Right cardiac atrium (tissue), 5 donors: ENCODE measurements around the gene SLC16A5. TPM values are rescaled to one million over a fixed set of nuclear protein-coding genes. Genes with fewer than 3 reads are reported as not detected.
A peak's percentile ranks its signal among the peaks of the same experiment; 100 is the strongest.
"Not testable (repeated sequence)": the region's sequence is repeated elsewhere in the genome, so short reads cannot be mapped to it uniquely, and the experiment has no call there.

Source experiments
- ATAC-seq, 2 donors: fragments of 200-7000 bp; cut with Tn5 transposase; one replicate each; pipeline versions ENCODE4 v1.8.0 to v1.9.1; 2020; ENCODE audit warnings: moderate library complexity in 2 of 2, mild to moderate bottlenecking in 1 of 2
- DNase-seq, 3 donors: peaks; one replicate each; pipeline ENCODE4 v3.0.0-alpha.2; 2020
- H3K27ac ChIP-seq: one replicate; pipeline ENCODE4 v1.5.1; 2013; ENCODE audit warnings: mild to moderate bottlenecking, low read length, control low read depth, moderate library complexity
- H3K27me3 ChIP-seq: one replicate; pipeline ENCODE4 v1.6.1; 2013; ENCODE audit not compliant: control insufficient read depth, insufficient read depth
- H3K4me1 ChIP-seq: one replicate; pipeline ENCODE4 v1.6.1; 2013; ENCODE audit warnings: low read length; ENCODE audit not compliant: control insufficient read depth, insufficient read depth
- H3K4me3 ChIP-seq: one replicate; pipeline ENCODE4 v1.5.1; 2013; ENCODE audit warnings: low read length, control low read depth
- H3K9me3 ChIP-seq: one replicate; pipeline ENCODE4 v1.6.1; 2013; ENCODE audit warnings: low read length; ENCODE audit not compliant: control insufficient read depth
- WGBS: extraction: QIAGEN DNeasy Blood & Tissue Kit; methylation state at CpG from one replicate; pipeline ENCODE4 v1.1.7; 2013; 5-methylcytosine and 5-hydroxymethylcytosine counted together
- intact Hi-C, 4 donors: fragments of 100-400 bp; cut with DNase I; formaldehyde crosslinking; loops; one replicate each; pipeline versions ENCODE4 v1.11.0 to v1.14.0; 2022 to 2023
- polyA plus RNA-seq: library from polyadenylated mRNA; stranded (reverse); fragments of 200-250 nt; gene quantifications from one replicate; pipeline ENCODE4 v1.2.3, GENCODE V29; 2013
- total RNA-seq, 4 donors: library from RNA; stranded (reverse); fragmentation: NEBNext Ultra II Directional; extraction: Animal tissue kit (Norgen Biotek cat#: 25700); gene quantifications; one replicate each; pipeline ENCODE4 v1.2.1, GENCODE V29; 2021
- donor health status: healthy with polysubstance abuse.
- donor health status: DM: no; HTN: yes; CAD: no.
- donor health status: DM: no; HTN: no; CAD: no.
- donor health status: DM: no; HTN: yes; CAD: no; lungs with severe emphysema.
- donor health status: DM: yes; HTN: yes; CAD: no.

Gene SLC16A5
- total and polyA plus RNA-seq, 5 donors: 12.7 to 21.6 (median 16.9) TPM

GRCh38 chr17:75129576-75129975, 41.8 kb downstream of the SLC16A5 start:
- Histone ChIP-seq H3K4me1 (peaks cover 6% of the 10 kb centered on the region), H3K4me3 (no peak overlapping the region), H3K9me3 (no peaks in the 10 kb centered on the region), H3K27ac (no peak overlapping the region), H3K27me3 (no peaks in the 10 kb centered on the region)
- WGBS: 86% methylated on average over 9 of the region's 9 CpGs
- ATAC-seq: no peak
- DNase-seq: no peak
- intact Hi-C loops: no loop called here

GRCh38 chr17:75130059-75130631, 42.4 kb downstream of the SLC16A5 start:
- no peaks in the 10 kb centered on the region for H3K9me3 ChIP-seq
- no peak overlapping the region for H3K27ac ChIP-seq
- WGBS: 77% methylated on average over 24 of the region's 24 CpGs
- peak overlapping the region; percentile 86 for H3K4me3 ChIP-seq
- no peaks in the 10 kb centered on the region for H3K27me3 ChIP-seq
- H3K4me1 ChIP-seq: peaks cover 2% of the 10 kb centered on the region
- peak in 1 of 3 donors; percentile 58 for DNase-seq
- peak; percentile 4 to 6 for ATAC-seq
- intact Hi-C loops: no loop called here

- Histone ChIP-seq H3K4me1 (no peaks in the 10 kb centered on the region), H3K4me3 (peak overlapping the region; percentile 86), H3K27me3 (no peaks in the 10 kb centered on the region), H3K9me3 (no peaks in the 10 kb centered on the region), H3K27ac (peak overlapping the region; percentile 65)
- peak; percentile 44 to 79 (median 77) for DNase-seq
- ATAC-seq: peak; percentile 59 to 60
- 16% methylated on average over 29 of the region's 29 CpGs for WGBS
- intact Hi-C loops: no loop called here
Observed at GRCh38 chr17:75130632-75131277, 43.0 kb downstream of the SLC16A5 start.

- peak; percentile 89 to 94 for ATAC-seq
- peak; percentile 87 to 95 (median 93) for DNase-seq
- H3K4me3 ChIP-seq: peak within 1 kb of the TSS; percentile 86
- intact Hi-C loops: no loop called here
- no peaks in the 10 kb centered on the region for H3K27me3 ChIP-seq
- H3K4me1 ChIP-seq: no peaks in the 10 kb centered on the region
- H3K27ac ChIP-seq: peak within 1 kb of the TSS; percentile 65
- H3K9me3 ChIP-seq: no peaks in the 10 kb centered on the region
- under 1% methylated on average over 82 of the region's 82 CpGs for WGBS
Observed at GRCh38 chr17:75131278-75132017, 43.7 kb downstream of the SLC16A5 start, which contains the start of gene NT5C. Gene NT5C, minus strand, starts transcription at chr17:75131742. Its CDS starts 35 bp downstream, at chr17:75131707.

- intact Hi-C loops, H3K9me3 ChIP-seq, ATAC-seq, H3K27me3 ChIP-seq, H3K4me1 ChIP-seq, DNase-seq: not testable (repeated sequence)
- Histone ChIP-seq H3K4me3 (peak overlapping the region; percentile 86), H3K27ac (peak overlapping the region; percentile 65)
- WGBS: 82% methylated on average over 40 of the region's 40 CpGs
Observed at GRCh38 chr17:75132018-75133000, 44.6 kb downstream of the SLC16A5 start.

- ATAC-seq (no peak), DNase-seq (no peak)
- H3K4me1 ChIP-seq: no peaks in the 10 kb centered on the region
- H3K4me3 ChIP-seq: no peak overlapping the region
- H3K9me3 ChIP-seq: no peaks in the 10 kb centered on the region
- intact Hi-C loops: no loop called here
- H3K27me3 ChIP-seq: no peaks in the 10 kb centered on the region
- WGBS: 98% methylated on average over 3 of the region's 3 CpGs
- H3K27ac ChIP-seq: no peak overlapping the region
Observed at GRCh38 chr17:75133001-75133400, 45.2 kb downstream of the SLC16A5 start.

GRCh38 chr17:75133607-75134347, 46.0 kb downstream of the SLC16A5 start:
- intact Hi-C loops, H3K27me3 ChIP-seq, H3K4me1 ChIP-seq, DNase-seq, H3K9me3 ChIP-seq, H3K27ac ChIP-seq, ATAC-seq, H3K4me3 ChIP-seq: not testable (repeated sequence)
- 89% methylated on average over 14 of the region's 14 CpGs for WGBS

- no peak for DNase-seq
- Histone ChIP-seq H3K4me1 (no peaks in the 10 kb centered on the region), H3K27ac (no peak overlapping the region), H3K9me3 (no peaks in the 10 kb centered on the region), H3K27me3 (no peaks in the 10 kb centered on the region), H3K4me3 (no peak overlapping the region)
- ATAC-seq: no peak
- intact Hi-C loops: no loop called here
- WGBS: 85% methylated on average over 5 of the region's 5 CpGs
Observed at GRCh38 chr17:75135452-75135851, 47.7 kb downstream of the SLC16A5 start.

- Histone ChIP-seq H3K9me3 (no peaks in the 10 kb centered on the region), H3K4me3 (no peak overlapping the region), H3K4me1 (no peaks in the 10 kb centered on the region), H3K27ac (no peak overlapping the region), H3K27me3 (no peaks in the 10 kb centered on the region)
- intact Hi-C loops: no loop called here
- DNase-seq (no peak), ATAC-seq (no peak)
- WGBS: 87% methylated on average over 8 of the region's 8 CpGs
Observed at GRCh38 chr17:75135946-75136345, 48.2 kb downstream of the SLC16A5 start.

GRCh38 chr17:75137762-75138161, 50.0 kb downstream of the SLC16A5 start:
- H3K4me3 ChIP-seq, H3K9me3 ChIP-seq, DNase-seq, H3K27me3 ChIP-seq, H3K4me1 ChIP-seq, ATAC-seq, H3K27ac ChIP-seq, intact Hi-C loops: not testable (repeated sequence)
- WGBS: 95% methylated on average over 9 of the region's 9 CpGs
